Activated CD4-positive, alpha-beta memory T cell treated with anti-CD3 and anti-CD28 coated beads, Interleukin-2, amount 10 ng/mL, durations not matched to agents 7 days and 5 days (primary cell): ENCODE data around the gene CBX4. TPM values are rescaled to one million over a fixed set of nuclear protein-coding genes. Genes with fewer than 3 reads are reported as not detected.

Experiments
- CTCF ChIA-PET: fragments of 350-600 bp; sonication (Branson Sonifier 250); formaldehyde crosslinking; loops from one replicate; lab custom pipeline; 2021; ENCODE audit warnings: antibody characterized with exemption, inconsistent platforms; lab: Charles Lee
- POLR2A ChIA-PET: fragments of 350-600 bp; sonication (Branson Sonifier 250); formaldehyde crosslinking; loops from one replicate; lab custom pipeline; 2021; ENCODE audit warnings: antibody characterized with exemption; lab: Charles Lee
- DNase-seq: peaks from one replicate; pipeline ENCODE4 v3.0.0-alpha.2; 2020
- H3K27ac Mint-ChIP-seq: one replicate; pipeline ENCODE4 v1.8.0; 2021; ENCODE audit warnings: mild to moderate bottlenecking, mixed read lengths
- H3K27me3 Mint-ChIP-seq: one replicate; pipeline ENCODE4 v1.8.0; 2021; ENCODE audit warnings: mixed read lengths
- H3K36me3 Mint-ChIP-seq: one replicate; pipeline ENCODE4 v1.8.0; 2021; ENCODE audit warnings: low read depth, mixed read lengths
- H3K4me1 Mint-ChIP-seq: one replicate; pipeline ENCODE4 v1.8.0; 2021; ENCODE audit warnings: mixed read lengths
- H3K4me3 Mint-ChIP-seq: one replicate; pipeline ENCODE4 v1.8.0; 2021; ENCODE audit warnings: mild to moderate bottlenecking, mixed read lengths
- H3K9me3 Mint-ChIP-seq: one replicate; pipeline ENCODE4 v1.8.0; 2021; ENCODE audit warnings: mixed read lengths
- total RNA-seq, 2 experiments: library from RNA; stranded (reverse); gene quantifications; one replicate each; pipeline ENCODE4 v1.2.3, GENCODE V29; 2021

CBX4 gene
- total RNA-seq, 2 experiments from 2014 or later: 34.4 to 36.5 TPM

DNA sequence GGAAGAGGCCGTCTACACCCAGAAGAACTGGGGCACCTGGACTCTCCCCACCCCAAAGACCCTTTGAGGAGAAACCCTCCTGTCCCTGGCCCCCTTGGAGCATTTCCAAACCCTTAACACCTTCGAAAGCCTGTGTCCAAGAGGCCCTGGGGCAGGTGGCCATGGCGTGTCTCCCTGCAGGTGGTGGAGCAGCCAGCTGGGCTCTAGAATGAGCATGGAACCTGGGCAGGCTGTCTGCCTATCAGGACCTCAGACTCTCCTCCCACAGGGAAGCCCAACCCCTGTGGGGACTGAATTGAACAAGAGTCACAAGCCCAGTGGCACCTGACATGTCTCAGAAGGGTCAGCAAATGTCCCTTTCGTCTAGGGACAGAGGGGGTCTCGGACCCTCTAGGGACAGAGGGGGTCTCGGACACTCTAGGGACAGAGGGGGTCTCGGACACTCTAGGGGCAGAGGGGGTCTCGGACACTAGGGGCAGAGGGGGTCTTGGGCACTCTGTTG, 8.4 kb downstream of the CBX4 start:
- H3K27me3 Mint-ChIP-seq: peaks cover 10% of the 10 kb centered on the region
- peaks cover 21% of the 10 kb centered on the region for H3K36me3 Mint-ChIP-seq
- no peak overlapping the region for H3K4me3 Mint-ChIP-seq
- ChIA-PET POLR2A (interaction anchor here (1.3 kb wide), 1 partner anchor 20 kb away, joined by 3 read pairs; no protein-coding TSS in a partner anchor), CTCF (interaction anchor here (0.5 to 1.5 kb wide), 2 partner anchors 10 to 37 kb away, joined by 3 to 4 read pairs; no protein-coding TSS in a partner anchor)
- DNase-seq: no peak
- H3K4me1 Mint-ChIP-seq: peaks cover 26% of the 10 kb centered on the region
- no peak overlapping the region for H3K27ac Mint-ChIP-seq
- no peaks in the 10 kb centered on the region for H3K9me3 Mint-ChIP-seq

DNA sequence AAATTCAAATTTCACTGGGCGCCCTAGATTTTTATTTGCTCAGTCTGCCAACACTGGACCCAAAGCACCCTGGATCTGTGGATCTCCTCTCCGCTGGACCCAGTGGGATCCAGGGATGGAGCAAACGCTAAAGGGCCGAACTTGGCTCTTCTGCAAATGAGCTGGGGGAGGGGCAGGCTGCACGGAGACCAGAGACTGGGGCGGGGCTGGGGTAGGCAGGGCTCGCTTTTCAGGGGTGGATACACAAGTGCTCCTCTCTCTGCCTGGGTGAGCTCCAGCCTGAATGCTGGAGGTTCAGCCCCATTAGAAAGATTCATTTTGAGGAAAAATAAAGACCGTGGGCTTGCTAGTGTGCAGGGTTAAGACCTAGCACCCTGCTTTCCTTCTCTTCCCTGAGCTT, 8.9 kb downstream of the CBX4 start:
- no peak for DNase-seq
- no peak overlapping the region for H3K4me3 Mint-ChIP-seq
- ChIA-PET POLR2A (interaction anchor here (1.3 kb wide), 1 partner anchor 20 kb away, joined by 3 read pairs; no protein-coding TSS in a partner anchor), CTCF (interaction anchor here (0.5 to 1.5 kb wide), 2 partner anchors 10 to 36 kb away, joined by 3 to 4 read pairs; no protein-coding TSS in a partner anchor)
- peaks cover 29% of the 10 kb centered on the region for H3K4me1 Mint-ChIP-seq
- H3K27ac Mint-ChIP-seq: no peak overlapping the region
- H3K9me3 Mint-ChIP-seq: no peaks in the 10 kb centered on the region
- peaks cover 18% of the 10 kb centered on the region for H3K36me3 Mint-ChIP-seq
- peaks cover 10% of the 10 kb centered on the region for H3K27me3 Mint-ChIP-seq

DNA sequence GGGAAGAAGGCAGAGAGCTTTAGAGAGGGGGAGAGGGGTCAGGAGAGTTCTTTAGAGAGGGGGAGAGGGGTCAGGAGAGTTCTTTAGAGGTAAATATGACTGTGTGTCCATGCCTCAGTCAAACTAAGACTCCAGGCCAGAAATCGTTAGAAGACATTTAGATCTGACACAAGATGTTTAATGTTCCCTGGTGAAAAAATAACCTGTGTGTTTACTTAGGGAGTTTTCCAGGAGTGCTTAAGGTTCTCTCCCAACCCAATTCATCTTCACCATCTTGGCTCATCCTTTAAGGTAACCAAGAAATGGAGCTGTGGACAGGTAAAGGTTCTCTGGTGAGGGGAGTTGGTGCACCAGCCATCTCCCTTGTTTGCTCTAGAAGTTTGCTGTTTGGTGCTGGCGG, 9.8 kb downstream of the CBX4 start:
- POLR2A ChIA-PET: interaction anchor here (1.3 kb wide), 1 partner anchor 19 kb away, joined by 3 read pairs; no protein-coding TSS in a partner anchor
- CTCF ChIA-PET: interaction anchor here (1.4 to 1.5 kb wide), 2 partner anchors 10 to 11 kb away, joined by 3 to 5 read pairs; partner anchors contain the start of gene CBX4
- H3K36me3 Mint-ChIP-seq: peaks cover 10% of the 10 kb centered on the region
- no peaks in the 10 kb centered on the region for H3K9me3 Mint-ChIP-seq
- peaks cover 12% of the 10 kb centered on the region for H3K27me3 Mint-ChIP-seq
- H3K4me1 Mint-ChIP-seq: peaks cover 23% of the 10 kb centered on the region
- no peak for DNase-seq
- no peak overlapping the region for H3K4me3 Mint-ChIP-seq
- H3K27ac Mint-ChIP-seq: no peak overlapping the region

DNA sequence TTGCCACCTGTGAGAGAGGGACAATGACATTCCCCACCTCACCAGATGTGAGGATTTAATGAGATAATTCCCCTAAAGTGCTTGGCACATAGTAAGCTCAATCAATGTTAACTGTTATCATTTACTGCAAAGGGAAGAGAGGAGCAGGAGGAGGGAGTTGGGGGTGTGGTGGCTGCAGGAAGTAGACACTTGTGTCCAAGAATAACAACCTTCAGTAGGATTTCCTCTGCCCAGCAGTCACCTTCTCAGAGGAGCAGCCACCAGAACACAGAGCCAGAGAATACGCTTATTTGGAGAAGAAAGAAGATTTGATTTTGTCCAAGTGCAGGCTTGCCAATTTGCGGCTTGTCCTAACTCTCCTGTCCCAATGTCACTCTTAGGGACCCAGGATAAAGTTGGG, 10.2 kb downstream of the CBX4 start:
- peaks cover 23% of the 10 kb centered on the region for H3K4me1 Mint-ChIP-seq
- ChIA-PET POLR2A (interaction anchor here (1.8 kb wide), 1 partner anchor 8 kb away, joined by 9 read pairs; no protein-coding TSS in a partner anchor), CTCF (interaction anchor here (1.4 kb wide), 1 partner anchor 10 kb away, joined by 5 read pairs; the partner anchor contains the start of gene CBX4)
- H3K27ac Mint-ChIP-seq: no peak overlapping the region
- peaks cover 7% of the 10 kb centered on the region for H3K36me3 Mint-ChIP-seq
- H3K27me3 Mint-ChIP-seq: peaks cover 14% of the 10 kb centered on the region
- no peaks in the 10 kb centered on the region for H3K9me3 Mint-ChIP-seq
- DNase-seq: no peak
- H3K4me3 Mint-ChIP-seq: no peak overlapping the region

DNA sequence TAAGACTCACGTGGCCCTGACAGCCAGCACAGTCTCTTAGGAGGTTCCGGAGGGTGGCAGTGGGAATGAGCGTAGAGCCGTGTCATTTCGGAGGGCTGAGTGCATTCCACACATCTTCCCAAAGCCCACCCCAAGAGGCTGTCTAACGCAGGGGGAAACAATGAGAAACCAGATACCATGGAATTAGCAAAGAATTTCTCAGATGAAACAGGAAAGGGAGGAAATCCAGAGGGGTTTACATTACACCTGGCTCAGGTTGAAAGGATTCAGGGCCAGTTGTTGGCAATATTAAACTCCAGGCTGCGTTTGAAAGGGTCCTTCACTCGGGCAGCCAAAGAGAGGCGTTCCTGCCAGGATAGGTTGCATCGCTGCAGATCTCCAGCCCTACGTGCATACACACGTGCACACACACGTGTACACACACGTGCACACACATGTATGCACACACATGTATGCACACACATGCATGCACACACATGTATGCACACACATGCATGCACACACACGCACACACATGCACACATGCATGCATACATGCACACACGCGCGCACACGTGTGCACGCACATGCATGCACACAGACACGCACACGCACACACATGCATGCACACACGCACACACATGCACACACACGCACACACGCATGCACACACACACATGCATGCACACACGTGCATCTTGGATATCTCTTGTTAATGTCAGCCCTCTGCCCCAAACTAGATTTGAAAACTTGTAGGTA, 12.2 kb downstream of the CBX4 start:
- no peaks in the 10 kb centered on the region for H3K9me3 Mint-ChIP-seq
- POLR2A ChIA-PET: interaction anchor here (1.8 kb wide), 1 partner anchor 10 kb away, joined by 9 read pairs; no protein-coding TSS in a partner anchor
- H3K4me3 Mint-ChIP-seq: no peak overlapping the region

DNA sequence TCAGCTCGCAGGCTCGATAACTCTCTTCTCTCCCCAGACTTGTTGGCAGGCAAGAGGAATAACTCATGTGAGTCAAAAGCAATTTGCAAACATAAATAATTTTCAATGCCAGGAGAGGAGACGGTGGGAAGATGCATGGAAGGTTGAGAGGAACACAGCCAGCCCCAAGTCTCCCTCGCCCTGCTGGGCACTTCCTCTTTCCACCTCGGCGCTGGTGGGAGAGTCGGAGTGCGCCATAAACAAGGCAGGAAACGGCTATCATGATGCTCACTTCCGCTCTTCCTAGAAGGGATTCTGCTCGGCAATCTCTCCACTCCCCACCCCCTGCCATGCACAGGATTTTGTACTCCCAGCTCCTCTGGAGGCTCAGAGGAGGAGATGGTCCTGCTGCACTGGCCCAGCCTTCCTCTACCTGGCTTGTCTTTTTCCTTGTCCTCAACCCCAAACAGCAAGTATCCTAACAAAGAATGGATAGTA, 13.0 kb downstream of the CBX4 start:
- Mint-ChIP-seq H3K36me3 (no peaks in the 10 kb centered on the region), H3K27me3 (peaks cover 22% of the 10 kb centered on the region), H3K4me1 (peaks cover 19% of the 10 kb centered on the region), H3K4me3 (no peak overlapping the region), H3K27ac (no peak overlapping the region), H3K9me3 (no peaks in the 10 kb centered on the region)
- DNase-seq: no peak
- CTCF ChIA-PET: interaction anchor here (1.9 to 2.4 kb wide), 2 partner anchors 9 to 13 kb away, joined by 8 to 9 read pairs; partner anchors contain the start of gene CBX4
- POLR2A ChIA-PET: interaction anchor here (1.3 kb wide), 1 partner anchor 11 kb away, joined by 3 read pairs; no protein-coding TSS in a partner anchor

More for the DNA sequence above, 12.2 kb downstream of the CBX4 start:
- Mint-ChIP-seq H3K4me1 (peaks cover 19% of the 10 kb centered on the region), H3K27me3 (peaks cover 19% of the 10 kb centered on the region), H3K36me3 (no peaks in the 10 kb centered on the region), H3K27ac (no peak overlapping the region)
- DNase-seq: no peak
- CTCF ChIA-PET: interaction anchor here (1.9 to 2.4 kb wide), 2 partner anchors 8 to 12 kb away, joined by 8 to 9 read pairs; partner anchors contain the start of gene CBX4

DNA sequence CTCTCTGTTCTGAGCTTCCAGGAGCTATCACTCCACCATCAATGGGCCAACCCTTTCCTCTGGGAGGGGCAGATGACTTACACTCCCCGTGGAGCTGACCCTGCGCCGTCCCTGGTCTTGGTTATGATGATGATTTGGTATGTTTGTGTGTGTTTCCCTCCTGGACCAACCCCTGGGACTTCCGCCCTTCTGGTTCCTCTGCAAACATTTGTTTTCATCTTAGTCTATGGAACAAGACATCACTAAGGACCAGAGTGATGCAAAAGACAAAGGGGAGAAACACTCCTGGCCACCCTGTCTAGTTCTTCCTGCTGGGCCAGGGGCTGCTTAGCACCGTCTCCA, 13.7 kb downstream of the CBX4 start:
- Mint-ChIP-seq H3K4me3 (no peak overlapping the region), H3K27me3 (peaks cover 27% of the 10 kb centered on the region), H3K4me1 (peaks cover 19% of the 10 kb centered on the region), H3K27ac (no peak overlapping the region), H3K9me3 (no peaks in the 10 kb centered on the region), H3K36me3 (no peaks in the 10 kb centered on the region)
- ChIA-PET POLR2A (interaction anchor here (1.1 to 1.3 kb wide), 2 partner anchors 10 to 11 kb away, joined by 3 to 4 read pairs; no protein-coding TSS in a partner anchor), CTCF (interaction anchor here (1.8 to 2.4 kb wide), 2 partner anchors 10 to 79 kb away, joined by 4 to 9 read pairs; no protein-coding TSS in a partner anchor)
- DNase-seq: no peak

DNA sequence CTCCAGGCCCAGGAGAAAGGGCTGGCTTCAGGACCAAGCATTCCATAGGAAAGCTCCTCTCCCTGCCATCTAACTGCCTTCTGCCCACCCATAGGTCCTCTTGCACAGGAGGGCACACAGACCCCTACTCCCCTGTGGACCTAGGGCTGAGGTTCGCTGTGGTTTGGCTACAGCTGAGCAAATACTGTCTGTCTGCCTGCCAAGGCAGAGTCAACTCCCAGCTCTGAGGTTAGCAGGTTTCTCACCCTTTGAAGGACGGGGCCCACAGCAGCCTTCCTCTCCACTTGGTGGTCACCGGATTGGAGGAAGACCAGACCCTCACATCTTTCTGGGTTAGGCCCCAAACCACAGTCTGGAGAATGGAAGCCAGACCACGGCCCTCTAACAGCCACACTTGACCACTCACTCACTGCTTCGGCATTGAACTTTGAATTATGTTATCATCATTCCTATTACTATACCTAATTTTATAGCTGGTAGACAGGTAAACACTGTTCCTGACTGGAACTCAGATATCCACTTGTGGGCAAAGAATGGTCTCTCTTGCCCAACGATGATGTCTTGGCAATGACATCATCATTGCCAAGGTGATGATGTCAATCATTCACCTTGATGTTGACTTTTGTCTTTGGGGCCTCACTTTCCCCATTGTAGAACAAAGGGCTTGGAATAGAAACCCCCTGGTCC, 14.2 kb downstream of the CBX4 start:
- Mint-ChIP-seq H3K4me1 (peaks cover 19% of the 10 kb centered on the region), H3K27me3 (peaks cover 29% of the 10 kb centered on the region), H3K9me3 (no peaks in the 10 kb centered on the region), H3K27ac (no peak overlapping the region), H3K36me3 (no peaks in the 10 kb centered on the region), H3K4me3 (no peak overlapping the region)
- ChIA-PET CTCF (interaction anchor here (1.8 to 2.4 kb wide), 2 partner anchors 10 to 79 kb away, joined by 4 to 9 read pairs; no protein-coding TSS in a partner anchor), POLR2A (interaction anchor here (1.1 to 1.3 kb wide), 2 partner anchors 10 to 12 kb away, joined by 3 to 4 read pairs; no protein-coding TSS in a partner anchor)
- DNase-seq: no peak

DNA sequence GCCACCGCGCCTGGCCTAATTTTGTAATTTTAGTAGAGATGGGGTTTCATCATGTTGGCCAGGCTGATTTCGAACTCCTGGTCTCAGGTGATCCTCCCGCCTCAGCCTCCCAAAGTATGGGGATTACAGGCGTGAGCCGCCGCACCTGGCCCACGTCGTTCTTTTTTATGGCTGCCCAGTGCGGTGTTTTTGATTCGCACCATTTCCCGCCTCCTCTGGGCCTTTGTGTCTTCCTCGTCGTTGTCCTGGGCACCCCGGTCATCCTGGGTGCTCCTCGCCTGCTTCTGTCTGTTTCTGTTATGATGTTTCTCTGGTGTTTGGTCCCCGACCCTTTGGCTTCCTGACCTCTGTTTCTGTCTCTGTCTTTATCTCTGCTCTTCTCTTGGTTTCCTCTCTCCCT, 15.0 kb downstream of the CBX4 start:
- H3K27ac Mint-ChIP-seq: no peak overlapping the region
- peaks cover 35% of the 10 kb centered on the region for H3K27me3 Mint-ChIP-seq
- ChIA-PET CTCF (interaction anchor here (1.8 kb wide), 1 partner anchor 78 kb away, joined by 4 read pairs; no protein-coding TSS in a partner anchor), POLR2A (no interaction called here)
- DNase-seq: no peak
- no peaks in the 10 kb centered on the region for H3K9me3 Mint-ChIP-seq
- H3K36me3 Mint-ChIP-seq: no peaks in the 10 kb centered on the region
- peaks cover 19% of the 10 kb centered on the region for H3K4me1 Mint-ChIP-seq
- H3K4me3 Mint-ChIP-seq: no peak overlapping the region

DNA sequence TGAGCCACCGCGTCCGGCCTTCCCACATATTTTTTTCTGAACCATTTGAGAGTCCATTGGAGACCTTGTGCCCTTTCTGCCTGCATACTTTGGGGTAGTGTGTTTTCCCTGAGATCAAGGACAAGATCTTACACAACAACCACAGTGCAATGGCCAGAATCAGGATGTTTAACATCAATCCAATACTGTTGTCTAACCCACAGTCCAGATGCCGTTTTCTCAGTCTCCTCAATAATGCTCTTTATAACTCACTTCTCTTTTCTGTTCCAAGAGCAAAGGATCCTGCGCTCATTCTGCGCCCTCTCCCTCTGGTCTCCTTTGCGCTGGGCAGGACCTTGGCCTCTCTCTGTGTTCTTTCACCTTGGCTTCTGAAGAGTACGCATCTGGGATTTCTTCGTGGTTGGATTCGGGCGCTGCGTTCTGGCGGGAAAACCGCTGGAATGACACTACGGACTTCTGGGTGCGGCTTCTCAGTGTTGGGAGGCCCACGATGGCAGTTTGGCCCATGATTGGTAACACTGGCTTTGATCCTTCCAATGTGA, 16.6 kb downstream of the CBX4 start:
- POLR2A ChIA-PET: interaction anchor here (0.7 kb wide), 1 partner anchor 19 kb away, joined by 4 read pairs; no protein-coding TSS in a partner anchor
- H3K4me3 Mint-ChIP-seq: no peak overlapping the region
- no peaks in the 10 kb centered on the region for H3K36me3 Mint-ChIP-seq
- peaks cover 40% of the 10 kb centered on the region for H3K27me3 Mint-ChIP-seq
- no peaks in the 10 kb centered on the region for H3K9me3 Mint-ChIP-seq
- no peak overlapping the region for H3K27ac Mint-ChIP-seq
- peaks cover 13% of the 10 kb centered on the region for H3K4me1 Mint-ChIP-seq
- CTCF ChIA-PET: no interaction called here
- DNase-seq: no peak

DNA sequence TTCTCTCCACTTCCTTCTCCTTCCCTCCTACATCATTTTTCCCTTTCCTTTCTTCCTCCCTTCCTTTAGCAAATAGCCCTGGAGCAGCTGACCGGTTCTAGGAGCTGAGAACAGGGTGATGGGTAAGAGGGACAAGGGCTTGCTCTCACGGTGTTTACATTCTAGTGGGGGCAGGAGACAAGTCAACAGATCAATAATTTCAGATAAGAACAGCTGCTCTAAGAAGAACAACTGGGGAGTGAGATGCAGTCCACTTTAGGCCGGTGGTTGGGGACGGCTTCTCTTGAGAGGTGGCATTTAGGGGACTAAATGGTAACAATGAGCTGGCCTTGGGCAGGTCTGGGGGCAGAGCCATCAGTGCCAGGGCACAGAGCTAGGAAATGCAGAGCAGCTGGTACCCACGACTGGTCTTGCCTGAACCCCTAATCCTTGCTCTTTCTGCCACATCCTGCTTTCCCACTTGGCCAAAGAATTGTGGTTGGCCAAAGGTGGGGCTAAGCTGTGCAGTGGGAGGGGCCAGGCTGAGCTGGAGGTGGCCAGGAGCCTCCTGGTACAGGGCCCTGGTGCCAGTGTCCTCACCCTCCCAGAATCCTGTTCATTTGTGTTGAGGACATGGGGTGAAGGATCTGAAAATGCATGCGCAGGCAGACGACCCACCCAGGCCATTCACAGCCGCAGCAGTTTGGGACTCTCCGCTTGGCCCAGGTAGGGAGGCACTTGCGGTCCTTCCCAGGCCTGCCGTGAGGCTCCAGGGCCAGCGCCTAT, 17.7 kb downstream of the CBX4 start:
- Mint-ChIP-seq H3K27me3 (peaks cover 52% of the 10 kb centered on the region), H3K36me3 (no peaks in the 10 kb centered on the region), H3K4me1 (peaks cover 10% of the 10 kb centered on the region), H3K27ac (no peak overlapping the region), H3K4me3 (no peak overlapping the region), H3K9me3 (no peaks in the 10 kb centered on the region)
- CTCF ChIA-PET: no interaction called here
- DNase-seq: no peak
- POLR2A ChIA-PET: interaction anchor here (0.6 to 1.5 kb wide), 2 partner anchors 18 to 1575 kb away, joined by 3 read pairs; no protein-coding TSS in a partner anchor
